ENCODE measurements around the gene SLC9A6. TPM values are rescaled to one million over a fixed set of nuclear protein-coding genes. Genes with fewer than 3 reads are reported as not detected.
"Not testable (repeated sequence)": the region's sequence is repeated elsewhere in the genome, so short reads cannot be mapped to it uniquely, and the experiment has no call there.

SLC9A6 gene
- total and polyA plus RNA-seq, 2 experiments from 2014 or later = 11.8 to 13.2 TPM

- no peaks in the 10 kb centered on the region for H3K9me3 ChIP-seq (ENCODE audit: low read depth)
- DNase-seq (ENCODE audit: low read depth in 1 of 2, low spot score in 1 of 2) = no peak
- TF ChIP-seq, protein P1, sequence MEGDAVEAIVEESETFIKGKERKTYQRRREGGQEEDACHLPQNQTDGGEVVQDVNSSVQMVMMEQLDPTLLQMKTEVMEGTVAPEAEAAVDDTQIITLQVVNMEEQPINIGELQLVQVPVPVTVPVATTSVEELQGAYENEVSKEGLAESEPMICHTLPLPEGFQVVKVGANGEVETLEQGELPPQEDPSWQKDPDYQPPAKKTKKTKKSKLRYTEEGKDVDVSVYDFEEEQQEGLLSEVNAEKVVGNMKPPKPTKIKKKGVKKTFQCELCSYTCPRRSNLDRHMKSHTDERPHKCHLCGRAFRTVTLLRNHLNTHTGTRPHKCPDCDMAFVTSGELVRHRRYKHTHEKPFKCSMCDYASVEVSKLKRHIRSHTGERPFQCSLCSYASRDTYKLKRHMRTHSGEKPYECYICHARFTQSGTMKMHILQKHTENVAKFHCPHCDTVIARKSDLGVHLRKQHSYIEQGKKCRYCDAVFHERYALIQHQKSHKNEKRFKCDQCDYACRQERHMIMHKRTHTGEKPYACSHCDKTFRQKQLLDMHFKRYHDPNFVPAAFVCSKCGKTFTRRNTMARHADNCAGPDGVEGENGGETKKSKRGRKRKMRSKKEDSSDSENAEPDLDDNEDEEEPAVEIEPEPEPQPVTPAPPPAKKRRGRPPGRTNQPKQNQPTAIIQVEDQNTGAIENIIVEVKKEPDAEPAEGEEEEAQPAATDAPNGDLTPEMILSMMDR (IDR thresholded peaks at IDR 0.05; ENCODE audit: low read depth, low read length) = no peak
- no peak overlapping the region for H3K27ac ChIP-seq
- H3K36me3 ChIP-seq = no peaks in the 10 kb centered on the region
- no peaks in the 10 kb centered on the region for H3K27me3 ChIP-seq
- no peak overlapping the region for H3K4me3 ChIP-seq
- H3K4me1 ChIP-seq (ENCODE audit: low read depth) = no peaks in the 10 kb centered on the region
These were observed 64.4 kb downstream of the SLC9A6 start for GRCh38 chrX:136049608-136050007.

- not testable (repeated sequence) for H3K9me3 ChIP-seq (ENCODE audit: low read depth); H3K27ac ChIP-seq; H3K4me3 ChIP-seq; DNase-seq (ENCODE audit: low read depth in 1 of 2, low spot score in 1 of 2); H3K36me3 ChIP-seq; H3K27me3 ChIP-seq; H3K4me1 ChIP-seq (ENCODE audit: low read depth)
These were observed 65.6 kb downstream of the SLC9A6 start for GRCh38 chrX:136050875-136051274.

- no peaks in the 10 kb centered on the region for H3K36me3 ChIP-seq
- H3K9me3 ChIP-seq (ENCODE audit: low read depth) = no peaks in the 10 kb centered on the region
- no peak overlapping the region for H3K4me3 ChIP-seq
- H3K27me3 ChIP-seq = no peaks in the 10 kb centered on the region
- DNase-seq (ENCODE audit: low read depth in 1 of 2, low spot score in 1 of 2) = no peak
- no peaks in the 10 kb centered on the region for H3K4me1 ChIP-seq (ENCODE audit: low read depth)
- H3K27ac ChIP-seq = no peak overlapping the region
- TF ChIP-seq, protein P1 (IDR thresholded peaks at IDR 0.05; ENCODE audit: low read depth, low read length) = no peak
These were observed 66.4 kb downstream of the SLC9A6 start for GRCh38 chrX:136051611-136052010.

GRCh38 chrX:136055651-136056221 is 70.5 kb downstream of the SLC9A6 start:
- no peak overlapping the region for H3K4me3 ChIP-seq
- peak in 1 of 2 donors; percentile 78 for DNase-seq (ENCODE audit: low read depth in 1 of 2, low spot score in 1 of 2)
- TF ChIP-seq, protein P1 (IDR thresholded peaks at IDR 0.05; ENCODE audit: low read depth, low read length) = no peak
- no peaks in the 10 kb centered on the region for H3K27me3 ChIP-seq
- H3K9me3 ChIP-seq (ENCODE audit: low read depth) = no peaks in the 10 kb centered on the region
- H3K36me3 ChIP-seq = no peaks in the 10 kb centered on the region
- H3K27ac ChIP-seq = no peak overlapping the region
- no peaks in the 10 kb centered on the region for H3K4me1 ChIP-seq (ENCODE audit: low read depth)

DNA sequence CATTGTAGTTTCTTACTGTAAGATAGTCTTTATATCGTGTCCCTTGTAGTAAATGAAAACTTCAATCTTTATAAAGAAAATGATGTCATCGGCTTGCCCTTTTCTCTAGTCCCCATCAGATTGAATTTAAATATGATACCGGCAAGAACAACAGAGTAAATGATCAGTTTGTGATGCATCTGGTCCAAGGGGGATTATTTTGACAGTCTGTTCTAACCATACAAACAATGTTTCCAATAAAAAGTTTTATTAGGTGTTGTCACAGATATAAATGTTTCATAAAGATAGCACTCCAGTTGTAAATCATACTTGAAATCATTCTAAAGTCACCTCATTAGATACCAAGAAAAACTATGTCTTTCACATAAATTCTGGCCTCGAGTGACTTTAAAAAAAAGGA is 72.3 kb downstream of the SLC9A6 start:
- TF ChIP-seq, protein P1 (IDR thresholded peaks at IDR 0.05; ENCODE audit: low read depth, low read length) = no peak
- Histone ChIP-seq H3K27ac (no peak overlapping the region), H3K9me3 (ENCODE audit: low read depth) (no peaks in the 10 kb centered on the region), H3K4me1 (ENCODE audit: low read depth) (no peaks in the 10 kb centered on the region), H3K27me3 (no peaks in the 10 kb centered on the region), H3K4me3 (no peak overlapping the region), H3K36me3 (no peaks in the 10 kb centered on the region)
- no peak for DNase-seq (ENCODE audit: low read depth in 1 of 2, low spot score in 1 of 2)

GRCh38 chrX:136059350-136059749 is 74.1 kb downstream of the SLC9A6 start:
- Histone ChIP-seq H3K36me3 (no peaks in the 10 kb centered on the region), H3K27me3 (no peaks in the 10 kb centered on the region), H3K4me1 (ENCODE audit: low read depth) (no peaks in the 10 kb centered on the region), H3K4me3 (no peak overlapping the region), H3K27ac (no peak overlapping the region), H3K9me3 (ENCODE audit: low read depth) (no peaks in the 10 kb centered on the region)
- TF ChIP-seq, protein P1 (IDR thresholded peaks at IDR 0.05; ENCODE audit: low read depth, low read length) = no peak
- DNase-seq (ENCODE audit: low read depth in 1 of 2, low spot score in 1 of 2) = no peak

All from cardiac muscle cell (in vitro differentiated cells and primary cell).